Liver (tissue), 9 donors: Measurements from ENCODE around the gene SLC35C1. TPM values are rescaled to one million over a fixed set of nuclear protein-coding genes. Genes with fewer than 3 reads are reported as not detected.
A peak's percentile ranks its signal among the peaks of the same experiment; 100 is the strongest.

Experiments
- DNase-seq: peaks from one replicate; pipeline ENCODE4 v3.0.0-alpha.2; 2017; ENCODE audit warnings: low spot score
- H3K27ac ChIP-seq, 2 donors: one replicate each; pipeline ENCODE4 v1.7.0; 2013; ENCODE audit warnings: inconsistent platforms in 2 of 2, low read length in 2 of 2, control low read depth in 1 of 2, low read depth in 1 of 2, mild to moderate bottlenecking in 1 of 2
- H3K27me3 ChIP-seq, 4 donors: one replicate each; pipeline versions ENCODE4 v1.6.1 to v1.7.0; 2013; ENCODE audit warnings: low read length in 3 of 4, inconsistent platforms in 1 of 4, mild to moderate bottlenecking in 1 of 4, moderate library complexity in 1 of 4; ENCODE audit not compliant: control insufficient read depth in 4 of 4, insufficient read depth in 4 of 4
- H3K36me3 ChIP-seq, 4 donors: one replicate each; pipeline versions ENCODE4 v1.6.1 to v1.7.0; 2013; ENCODE audit warnings: low read length in 3 of 4, mild to moderate bottlenecking in 3 of 4, low read depth in 1 of 4, moderate library complexity in 1 of 4; ENCODE audit not compliant: control insufficient read depth in 4 of 4, insufficient read depth in 3 of 4
- H3K4me1 ChIP-seq, 4 donors: one replicate each; pipeline versions ENCODE4 v1.6.1 to v1.7.0; 2013; ENCODE audit warnings: low read length in 3 of 4, mild to moderate bottlenecking in 3 of 4, moderate library complexity in 1 of 4; ENCODE audit not compliant: control insufficient read depth in 4 of 4, insufficient read depth in 4 of 4
- H3K4me3 ChIP-seq, 3 donors: one replicate each; pipeline versions ENCODE4 v1.6.1 to v1.7.0; 2013; ENCODE audit warnings: low read length in 3 of 3, control low read depth in 1 of 3, low read depth in 1 of 3, mild to moderate bottlenecking in 1 of 3
- H3K9ac ChIP-seq, 2 donors: one replicate each; pipeline ENCODE4 v1.7.0; 2013; ENCODE audit warnings: low read length in 2 of 2, mild to moderate bottlenecking in 2 of 2, moderate library complexity in 2 of 2, control low read depth in 1 of 2, low read depth in 1 of 2
- H3K9me3 ChIP-seq, 4 donors: one replicate each; pipeline versions ENCODE4 v1.6.1 to v1.7.0; 2013; ENCODE audit warnings: low read length in 3 of 4; ENCODE audit not compliant: control insufficient read depth in 4 of 4
- ATF3 ChIP-seq: IDR thresholded peaks from 2 replicates; pipeline ENCODE4 v1.6.1; 2016; ENCODE audit warnings: antibody characterized with exemption
- CTCF ChIP-seq: fragments of 150-350 bp; IDR thresholded peaks from 2 replicates; pipeline ENCODE4 v1.5.1; 2017; ENCODE audit warnings: improper control_type of control experiment, low read depth, low read length; ENCODE audit not compliant: missing input control
- EGR1 ChIP-seq, 2 donors: IDR thresholded peaks; 2 replicates each; pipeline ENCODE4 v1.6.1; 2016 to 2018; ENCODE audit warnings: antibody characterized with exemption in 2 of 2, low read depth in 2 of 2
- FOXA1 ChIP-seq: IDR thresholded peaks from 2 replicates; pipeline ENCODE4 v1.6.1; 2016; ENCODE audit warnings: antibody characterized with exemption
- FOXA2 ChIP-seq: IDR thresholded peaks from 2 replicates; pipeline ENCODE4 v1.6.1; 2016; ENCODE audit warnings: antibody characterized with exemption
- GABPA ChIP-seq, 2 donors: IDR thresholded peaks in 1 of 2; conservative IDR thresholded peaks in 1 of 2; 2 replicates each; pipeline ENCODE4 v1.6.1; 2016; ENCODE audit warnings: antibody characterized with exemption in 2 of 2, mild to moderate bottlenecking in 1 of 2, moderate library complexity in 1 of 2
- HNF4A ChIP-seq, 2 donors: conservative IDR thresholded peaks; 2 replicates each; pipeline ENCODE4 v1.6.1; 2016; ENCODE audit warnings: antibody characterized with exemption in 2 of 2, mild to moderate bottlenecking in 2 of 2
- HNF4G ChIP-seq: IDR thresholded peaks from 2 replicates; pipeline ENCODE4 v1.6.1; 2016; ENCODE audit warnings: antibody characterized with exemption
- JUND ChIP-seq, 2 donors: IDR thresholded peaks; 2 replicates each; pipeline ENCODE4 v1.6.1; 2016; ENCODE audit warnings: antibody characterized with exemption in 2 of 2
- MAX ChIP-seq: IDR thresholded peaks from 2 replicates; pipeline ENCODE4 v1.6.1; 2016; ENCODE audit warnings: antibody characterized with exemption
- NR2F2 ChIP-seq: IDR thresholded peaks from 2 replicates; pipeline ENCODE4 v1.6.1; 2016; ENCODE audit warnings: antibody characterized with exemption
- RAD21 ChIP-seq, 2 donors: IDR thresholded peaks; 2 replicates each; pipeline ENCODE4 v1.6.1; 2016; ENCODE audit warnings: antibody characterized with exemption in 2 of 2, mild to moderate bottlenecking in 2 of 2
- REST ChIP-seq: IDR thresholded peaks from 2 replicates; pipeline ENCODE4 v1.6.1; 2016; ENCODE audit warnings: antibody characterized with exemption, mild to moderate bottlenecking
- RXRA ChIP-seq, 2 donors: IDR thresholded peaks; 2 replicates each; pipeline ENCODE4 v1.6.1; 2017 to 2018; ENCODE audit warnings: antibody characterized with exemption in 2 of 2, mild to moderate bottlenecking in 1 of 2
- SP1 ChIP-seq: IDR thresholded peaks from 2 replicates; pipeline ENCODE4 v1.6.1; 2018; ENCODE audit warnings: antibody characterized with exemption, mild to moderate bottlenecking
- TAF1 ChIP-seq: conservative IDR thresholded peaks from 2 replicates; pipeline ENCODE4 v1.6.1; 2016; ENCODE audit warnings: antibody characterized with exemption, mild to moderate bottlenecking
- YY1 ChIP-seq: IDR thresholded peaks from 2 replicates; pipeline ENCODE4 v1.6.1; 2016; ENCODE audit warnings: antibody characterized with exemption, mild to moderate bottlenecking
- ZBTB33 ChIP-seq: IDR thresholded peaks from 2 replicates; pipeline ENCODE4 v1.6.1; 2016; ENCODE audit warnings: antibody characterized with exemption
- WGBS: extraction: QIAGEN DNeasy Blood & Tissue Kit; methylation state at CpG from one replicate; pipeline ENCODE4 v1.1.7; 2013; 5-methylcytosine and 5-hydroxymethylcytosine counted together
- polyA plus RNA-seq, 2 donors: library from polyadenylated mRNA; stranded (reverse) in 1 of 2; unstranded in 1 of 2; fragments of 200-250 nt in 1 of 2; fragments of >200 nt in 1 of 2; fragmentation: Nextera tagmentation in 1 of 2; extraction: Ambion mirVana in 1 of 2; gene quantifications; one replicate each; pipeline versions ENCODE4 v1.2.1 to v1.2.3, GENCODE V29; 2013 to 2015
- total RNA-seq, 2 donors: library from RNA; depleted of rRNA; stranded (reverse); fragments of >200 nt; gene quantifications; one replicate each; pipeline ENCODE4 v1.2.3, GENCODE V29; 2014
- donor health status: healthy.
- donor health status: healthy.
- donor health status: healthy.
- donor health status: healthy.
- donor health status: healthy.

Gene SLC35C1
- total and polyA plus RNA-seq, 4 donors = 2.5 to 82.0 (median 46.1) TPM

GRCh38 chr11:45779602-45780001 lies 25.3 kb upstream of the SLC35C1 start (continued):
- TF ChIP-seq HNF4G (peak; percentile 20), MAX (no peak)

GRCh38 chr11:45786272-45786671 lies 18.7 kb upstream of the SLC35C1 start:
- WGBS = 94% methylated on average over 2 of the region's 2 CpGs
- Histone ChIP-seq H3K27me3 (no peaks in the 10 kb centered on the region), H3K27ac (no peak overlapping the region), H3K4me1 (peaks cover 0 to 3% (median 0%) of the 10 kb centered on the region in 4 donors), H3K4me3 (no peak overlapping the region), H3K36me3 (no peaks in the 10 kb centered on the region), H3K9me3 (no peaks in the 10 kb centered on the region), H3K9ac (no peak overlapping the region)
- no peak for TF ChIP-seq RAD21 (IDR thresholded peaks at IDR 0.05)
- no peak for TF ChIP-seq NR2F2
- no peak for TF ChIP-seq MAX
- TF ChIP-seq FOXA1 = no peak
- no peak for TF ChIP-seq ATF3
- no peak for TF ChIP-seq TAF1
- no peak for TF ChIP-seq SP1
- no peak for TF ChIP-seq REST
- TF ChIP-seq CTCF = no peak
- no peak for TF ChIP-seq GABPA (IDR thresholded peaks at IDR 0.05 in 1 of 2, conservative IDR thresholded peaks at IDR 0.05 in 1 of 2)
- no peak for TF ChIP-seq YY1
- no peak for TF ChIP-seq ZBTB33
- no peak for TF ChIP-seq RXRA (IDR thresholded peaks at IDR 0.05)
- no peak for TF ChIP-seq HNF4A (conservative IDR thresholded peaks at IDR 0.05)
- TF ChIP-seq FOXA2 = no peak
- no peak for TF ChIP-seq JUND (IDR thresholded peaks at IDR 0.05)
- TF ChIP-seq EGR1 (IDR thresholded peaks at IDR 0.05; ENCODE audit: low read depth in 2 of 2) = no peak
- TF ChIP-seq HNF4G = no peak
- DNase-seq = no peak
